HFFc6 (cell line): ENCODE data around the gene TH. TPM values are rescaled to one million over a fixed set of nuclear protein-coding genes. Genes with fewer than 3 reads are reported as not detected.
"Not testable (repeated sequence)": the region's sequence is repeated elsewhere in the genome, so short reads cannot be mapped to it uniquely, and the experiment has no call there.

ENCODE experiments used
- DNase-seq: peaks from one replicate; pipeline ENCODE4 v3.0.0-alpha.2; 2018
- H3K27ac Mint-ChIP-seq: 2 replicates; pipeline ENCODE4 v1.8.0; 2020; ENCODE audit warnings: mild to moderate bottlenecking, mixed read lengths
- H3K27me3 Mint-ChIP-seq: 2 replicates; pipeline ENCODE4 v1.8.0; 2021; ENCODE audit warnings: mild to moderate bottlenecking, moderate library complexity, mixed read lengths; ENCODE audit not compliant: insufficient read depth
- H3K36me3 Mint-ChIP-seq: 2 replicates; pipeline ENCODE4 v1.8.0; 2021; ENCODE audit warnings: low read depth, mixed read lengths
- H3K4me1 Mint-ChIP-seq: 2 replicates; pipeline ENCODE4 v1.8.0; 2020; ENCODE audit warnings: low read depth, mixed read lengths
- H3K4me3 Mint-ChIP-seq: 2 replicates; pipeline ENCODE4 v1.8.0; 2020; ENCODE audit warnings: mild to moderate bottlenecking, moderate library complexity, mixed read lengths
- H3K9me3 Mint-ChIP-seq: 2 replicates; pipeline ENCODE4 v1.8.0; 2020; ENCODE audit warnings: mild to moderate bottlenecking, mixed read lengths
- CTCF ChIP-seq: fragments of 200-600 bp; sonication (generic); IDR thresholded peaks from 2 replicates; pipeline ENCODE4 v1.5.0; 2021; ENCODE audit warnings: antibody characterized with exemption, mild to moderate bottlenecking
- total RNA-seq, 6 experiments: library from RNA; stranded (reverse); fragmentation: NEBNext Ultra II Directional; extraction: Animal tissue kit (Norgen Biotek cat#: 25700); gene quantifications; 2 replicates in 1 of 6; 3 replicates in 5 of 6; pipeline ENCODE4 v1.2.3, GENCODE V29; 2021

Gene TH
- total RNA-seq, 6 experiments from 2014 or later: not detected

GRCh38 chr11:2128511-2129307 is 42.9 kb downstream of the TH start:
- H3K4me1 Mint-ChIP-seq: no peaks in the 10 kb centered on the region
- TF ChIP-seq CTCF: no peak
- no peaks in the 10 kb centered on the region; the same call in 1 of the 2 replicates for H3K9me3 Mint-ChIP-seq
- no peaks in the 10 kb centered on the region for H3K36me3 Mint-ChIP-seq
- no peak for DNase-seq
- H3K27me3 Mint-ChIP-seq: peaks cover 27% of the 10 kb centered on the region
- H3K27ac Mint-ChIP-seq: no peak overlapping the region
- no peak overlapping the region for H3K4me3 Mint-ChIP-seq

GRCh38 chr11:2128130-2128510 is 43.5 kb downstream of the TH start:
- no peaks in the 10 kb centered on the region; the same call in 1 of the 2 replicates for H3K9me3 Mint-ChIP-seq
- no peaks in the 10 kb centered on the region for H3K36me3 Mint-ChIP-seq
- H3K27ac Mint-ChIP-seq: no peak overlapping the region
- H3K27me3 Mint-ChIP-seq: peaks cover 22% of the 10 kb centered on the region
- H3K4me3 Mint-ChIP-seq: no peak overlapping the region
- H3K4me1 Mint-ChIP-seq: no peaks in the 10 kb centered on the region
- DNase-seq: no peak
- TF ChIP-seq CTCF: no peak

- TF ChIP-seq CTCF: no peak
- H3K4me3 Mint-ChIP-seq: no peak overlapping the region
- no peak overlapping the region for H3K27ac Mint-ChIP-seq
- no peaks in the 10 kb centered on the region; the same call in 1 of the 2 replicates for H3K9me3 Mint-ChIP-seq
- no peak for DNase-seq
- H3K4me1 Mint-ChIP-seq: no peaks in the 10 kb centered on the region
- H3K27me3 Mint-ChIP-seq: peaks cover 17% of the 10 kb centered on the region
- no peaks in the 10 kb centered on the region for H3K36me3 Mint-ChIP-seq
Measured at GRCh38 chr11:2127482-2128129, 44.0 kb downstream of the TH start.

- H3K9me3 Mint-ChIP-seq: no peaks in the 10 kb centered on the region; the same call in 1 of the 2 replicates
- no peaks in the 10 kb centered on the region for H3K36me3 Mint-ChIP-seq
- no peaks in the 10 kb centered on the region for H3K4me1 Mint-ChIP-seq
- TF ChIP-seq CTCF: no peak
- DNase-seq: no peak
- H3K27ac Mint-ChIP-seq: no peak overlapping the region
- peaks cover 14% of the 10 kb centered on the region for H3K27me3 Mint-ChIP-seq
- H3K4me3 Mint-ChIP-seq: no peak overlapping the region
Measured at GRCh38 chr11:2126520-2127085, 45.0 kb downstream of the TH start.

- not testable (repeated sequence) for H3K27ac Mint-ChIP-seq, H3K36me3 Mint-ChIP-seq, DNase-seq, H3K9me3 Mint-ChIP-seq, H3K4me1 Mint-ChIP-seq, H3K4me3 Mint-ChIP-seq
- peaks cover 14% of the 10 kb centered on the region for H3K27me3 Mint-ChIP-seq
Measured at GRCh38 chr11:2124736-2125484, 46.7 kb downstream of the TH start.
